WTC11 (cell line): ENCODE data around the gene DNM3. TPM values are rescaled to one million over a fixed set of nuclear protein-coding genes. Genes with fewer than 3 reads are reported as not detected.

Experiments
- ATAC-seq: fragments of 200-7000 bp; cut with Tn5 transposase; 2 replicates; pipeline ENCODE4 v1.10.0; 2021; ENCODE audit warnings: mild to moderate bottlenecking, moderate library complexity
- CTCF ChIA-PET: fragments of 300-600 bp; sonication (Branson Sonifier 250); formaldehyde crosslinking; loops from one replicate; lab custom pipeline; 2021; ENCODE audit warnings: antibody characterized with exemption; lab: Charles Lee
- POLR2A ChIA-PET: fragments of 350-600 bp; sonication (Branson Sonifier 250); formaldehyde crosslinking; loops from one replicate; lab custom pipeline; 2021; ENCODE audit warnings: antibody characterized with exemption; lab: Charles Lee
- DNase-seq: peaks from one replicate; pipeline ENCODE4 v3.0.0; 2021; ENCODE audit warnings: low spot score
- H3K27ac Mint-ChIP-seq: 2 replicates; pipeline ENCODE4 v1.8.0; 2021; ENCODE audit warnings: mixed read lengths
- H3K27me3 Mint-ChIP-seq: 2 replicates; pipeline ENCODE4 v1.8.0; 2021; ENCODE audit warnings: low read depth, mild to moderate bottlenecking, moderate library complexity, mixed read lengths
- H3K36me3 Mint-ChIP-seq: 2 replicates; pipeline ENCODE4 v1.8.0; 2021; ENCODE audit warnings: mixed read lengths
- H3K4me1 Mint-ChIP-seq: 2 replicates; pipeline ENCODE4 v1.8.0; 2022; ENCODE audit warnings: mixed read lengths
- H3K4me3 Mint-ChIP-seq: 2 replicates; pipeline ENCODE4 v1.8.0; 2021; ENCODE audit warnings: mild to moderate bottlenecking, moderate library complexity, mixed read lengths
- H3K9me3 Mint-ChIP-seq: 2 replicates; pipeline ENCODE4 v1.8.0; 2021; ENCODE audit warnings: mixed read lengths
- ETV6 ChIP-seq: sonication (generic); formaldehyde crosslinking; IDR thresholded peaks from 2 replicates; pipeline ENCODE4 v1.8.1; 2022; ENCODE audit warnings: mild to moderate bottlenecking, missing genetic modification reagents
- GABPB1 ChIP-seq: sonication (generic); formaldehyde crosslinking; IDR thresholded peaks from 2 replicates; pipeline ENCODE4 v1.8.1; 2023; ENCODE audit warnings: mild to moderate bottlenecking, missing genetic modification reagents
- JAZF1 ChIP-seq: fragments of 250-450 bp; sonication (Bioruptor Pico); IDR thresholded peaks from 2 replicates; pipeline ENCODE4 v1.9.0; 2021; ENCODE audit warnings: moderate library complexity, mild to moderate bottlenecking, inconsistent platforms
- MYBL2 ChIP-seq: sonication (generic); formaldehyde crosslinking; IDR thresholded peaks from 2 replicates; pipeline ENCODE4 v1.8.1; 2023; ENCODE audit warnings: mild to moderate bottlenecking, moderate library complexity, missing genetic modification reagents
- OVOL2 ChIP-seq: fragments of 250-450 bp; sonication (Bioruptor Pico); IDR thresholded peaks from 2 replicates; pipeline ENCODE4 v1.9.0; 2021; ENCODE audit warnings: mild to moderate bottlenecking, borderline replicate concordance
- SMAD4 ChIP-seq: sonication (generic); formaldehyde crosslinking; IDR thresholded peaks from 2 replicates; pipeline ENCODE4 v1.8.0; 2022; ENCODE audit warnings: mild to moderate bottlenecking, missing genetic modification reagents
- SOX15 ChIP-seq: fragments of 250-450 bp; sonication (Bioruptor Pico); IDR thresholded peaks from 2 replicates; pipeline ENCODE4 v1.9.0; 2021; ENCODE audit warnings: mild to moderate bottlenecking
- ZNF219 ChIP-seq: sonication (generic); formaldehyde crosslinking; IDR thresholded peaks from 2 replicates; pipeline ENCODE4 v1.8.0; 2023; ENCODE audit warnings: missing genetic modification reagents, mild to moderate bottlenecking, borderline replicate concordance
- ZNF396 ChIP-seq: fragments of 250-450 bp; sonication (Bioruptor Pico); IDR thresholded peaks from 2 replicates; pipeline ENCODE4 v1.8.0; 2021; ENCODE audit warnings: mild to moderate bottlenecking, moderate library complexity, borderline replicate concordance
- total RNA-seq: library from RNA; stranded (reverse); gene quantifications from 3 replicates; pipeline ENCODE4 v1.2.3, GENCODE V29; 2021
- TF ChIP-seq, protein P1 (sequence below): sonication (generic); formaldehyde crosslinking; IDR thresholded peaks from 2 replicates; pipeline ENCODE4 v1.8.1; 2022; ENCODE audit warnings: mild to moderate bottlenecking, moderate library complexity, missing genetic modification reagents
- TF ChIP-seq, protein P2 (sequence below): sonication (generic); formaldehyde crosslinking; IDR thresholded peaks from 2 replicates; pipeline ENCODE4 v1.8.1; 2022; ENCODE audit warnings: low read depth, mild to moderate bottlenecking, moderate library complexity, missing genetic modification reagents, borderline replicate concordance
- TF ChIP-seq, protein P3 (sequence below): sonication (generic); formaldehyde crosslinking; IDR thresholded peaks from 2 replicates; pipeline ENCODE4 v1.8.0; 2022; ENCODE audit warnings: mild to moderate bottlenecking, missing genetic modification reagents
- TF ChIP-seq, protein P4 (sequence below): sonication (generic); formaldehyde crosslinking; IDR thresholded peaks from 2 replicates; pipeline ENCODE4 v1.8.1; 2023; ENCODE audit warnings: mild to moderate bottlenecking, missing genetic modification reagents
- TF ChIP-seq, protein P5 (sequence below): sonication (generic); formaldehyde crosslinking; IDR thresholded peaks from 2 replicates; pipeline ENCODE4 v1.8.1; 2022; ENCODE audit warnings: mild to moderate bottlenecking, missing genetic modification reagents, moderate library complexity, borderline replicate concordance
- TF ChIP-seq, protein P6 (sequence below): fragments of 250-450 bp; sonication (Bioruptor Pico); IDR thresholded peaks from 2 replicates; pipeline ENCODE4 v1.9.0; 2021; ENCODE audit warnings: mild to moderate bottlenecking, borderline replicate concordance
- TF ChIP-seq, protein P7 (sequence below): sonication (generic); formaldehyde crosslinking; IDR thresholded peaks from 2 replicates; pipeline ENCODE4 v1.8.0; 2023; ENCODE audit warnings: mild to moderate bottlenecking, missing genetic modification reagents
- TF ChIP-seq, protein P8 (sequence below): sonication (generic); formaldehyde crosslinking; IDR thresholded peaks from 2 replicates; pipeline ENCODE4 v1.8.1; 2022; ENCODE audit warnings: low read depth, missing genetic modification reagents, borderline replicate concordance
- TF ChIP-seq, protein P9 (sequence below): sonication (generic); formaldehyde crosslinking; IDR thresholded peaks from 2 replicates; pipeline ENCODE4 v1.8.1; 2023; ENCODE audit warnings: mild to moderate bottlenecking, missing genetic modification reagents, borderline replicate concordance

DNM3 gene
- total RNA-seq, 1 experiment from 2014 or later: 1.9 TPM

DNA sequence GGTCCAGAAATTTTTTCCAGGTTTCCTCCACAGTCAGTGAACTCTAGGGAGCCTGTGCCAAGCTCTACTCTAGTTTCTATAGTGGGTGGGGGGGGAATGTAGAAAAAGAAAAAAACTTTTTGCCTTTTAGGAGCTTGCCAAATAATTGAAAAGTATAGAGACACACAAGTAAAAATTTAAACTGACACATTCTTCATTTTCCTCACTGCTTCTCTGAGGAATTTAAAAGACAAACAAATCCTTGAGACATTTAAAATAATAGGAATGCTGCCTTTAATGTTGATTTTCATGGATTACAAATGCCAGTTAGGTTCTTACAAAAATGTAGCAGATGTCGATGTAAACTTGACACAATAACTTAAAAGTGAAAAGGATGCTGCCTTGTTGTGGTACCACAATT lies 241.9 kb downstream of the DNM3 start:
- no peak for ATAC-seq
- Mint-ChIP-seq H3K4me1 (peaks cover 4% of the 10 kb centered on the region; the same call in 1 of the 2 replicates), H3K27me3 (no peaks in the 10 kb centered on the region), H3K9me3 (peaks cover 12% of the 10 kb centered on the region), H3K36me3 (no peaks in the 10 kb centered on the region; the same call in 1 of the 2 replicates), H3K27ac (no peak overlapping the region), H3K4me3 (no peak overlapping the region)
- DNase-seq: no peak
- POLR2A ChIA-PET: interaction anchor here (0.5 kb wide), 1 partner anchor 297 kb away, joined by 3 read pairs; no protein-coding TSS in a partner anchor
- CTCF ChIA-PET: interaction anchor here (1.1 kb wide), 1 partner anchor 316 kb away, joined by 3 read pairs; no protein-coding TSS in a partner anchor
- TF ChIP-seq JAZF1 (CRISPR knock-in tag) (no peak), ZNF396 (CRISPR knock-in tag) (no peak), ZNF219 (no peak), SOX15 (CRISPR knock-in tag) (no peak), ETV6 (CRISPR knock-in tag) (no peak), MYBL2 (CRISPR knock-in tag) (no peak), GABPB1 (no peak), SMAD4 (CRISPR knock-in tag) (no peak), OVOL2 (no peak)
- TF ChIP-seq, protein P1, sequence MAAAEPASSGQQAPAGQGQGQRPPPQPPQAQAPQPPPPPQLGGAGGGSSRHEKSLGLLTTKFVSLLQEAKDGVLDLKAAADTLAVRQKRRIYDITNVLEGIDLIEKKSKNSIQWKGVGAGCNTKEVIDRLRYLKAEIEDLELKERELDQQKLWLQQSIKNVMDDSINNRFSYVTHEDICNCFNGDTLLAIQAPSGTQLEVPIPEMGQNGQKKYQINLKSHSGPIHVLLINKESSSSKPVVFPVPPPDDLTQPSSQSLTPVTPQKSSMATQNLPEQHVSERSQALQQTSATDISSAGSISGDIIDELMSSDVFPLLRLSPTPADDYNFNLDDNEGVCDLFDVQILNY (CRISPR knock-in tag): no peak
- TF ChIP-seq, protein P2, sequence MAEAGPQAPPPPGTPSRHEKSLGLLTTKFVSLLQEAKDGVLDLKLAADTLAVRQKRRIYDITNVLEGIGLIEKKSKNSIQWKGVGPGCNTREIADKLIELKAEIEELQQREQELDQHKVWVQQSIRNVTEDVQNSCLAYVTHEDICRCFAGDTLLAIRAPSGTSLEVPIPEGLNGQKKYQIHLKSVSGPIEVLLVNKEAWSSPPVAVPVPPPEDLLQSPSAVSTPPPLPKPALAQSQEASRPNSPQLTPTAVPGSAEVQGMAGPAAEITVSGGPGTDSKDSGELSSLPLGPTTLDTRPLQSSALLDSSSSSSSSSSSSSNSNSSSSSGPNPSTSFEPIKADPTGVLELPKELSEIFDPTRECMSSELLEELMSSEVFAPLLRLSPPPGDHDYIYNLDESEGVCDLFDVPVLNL (CRISPR knock-in tag): no peak
- TF ChIP-seq, protein P3, sequence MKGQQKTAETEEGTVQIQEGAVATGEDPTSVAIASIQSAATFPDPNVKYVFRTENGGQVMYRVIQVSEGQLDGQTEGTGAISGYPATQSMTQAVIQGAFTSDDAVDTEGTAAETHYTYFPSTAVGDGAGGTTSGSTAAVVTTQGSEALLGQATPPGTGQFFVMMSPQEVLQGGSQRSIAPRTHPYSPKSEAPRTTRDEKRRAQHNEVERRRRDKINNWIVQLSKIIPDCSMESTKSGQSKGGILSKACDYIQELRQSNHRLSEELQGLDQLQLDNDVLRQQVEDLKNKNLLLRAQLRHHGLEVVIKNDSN: no peak
- TF ChIP-seq, protein P4, sequence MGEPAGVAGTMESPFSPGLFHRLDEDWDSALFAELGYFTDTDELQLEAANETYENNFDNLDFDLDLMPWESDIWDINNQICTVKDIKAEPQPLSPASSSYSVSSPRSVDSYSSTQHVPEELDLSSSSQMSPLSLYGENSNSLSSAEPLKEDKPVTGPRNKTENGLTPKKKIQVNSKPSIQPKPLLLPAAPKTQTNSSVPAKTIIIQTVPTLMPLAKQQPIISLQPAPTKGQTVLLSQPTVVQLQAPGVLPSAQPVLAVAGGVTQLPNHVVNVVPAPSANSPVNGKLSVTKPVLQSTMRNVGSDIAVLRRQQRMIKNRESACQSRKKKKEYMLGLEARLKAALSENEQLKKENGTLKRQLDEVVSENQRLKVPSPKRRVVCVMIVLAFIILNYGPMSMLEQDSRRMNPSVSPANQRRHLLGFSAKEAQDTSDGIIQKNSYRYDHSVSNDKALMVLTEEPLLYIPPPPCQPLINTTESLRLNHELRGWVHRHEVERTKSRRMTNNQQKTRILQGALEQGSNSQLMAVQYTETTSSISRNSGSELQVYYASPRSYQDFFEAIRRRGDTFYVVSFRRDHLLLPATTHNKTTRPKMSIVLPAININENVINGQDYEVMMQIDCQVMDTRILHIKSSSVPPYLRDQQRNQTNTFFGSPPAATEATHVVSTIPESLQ (CRISPR knock-in tag): no peak
- TF ChIP-seq, protein P5, sequence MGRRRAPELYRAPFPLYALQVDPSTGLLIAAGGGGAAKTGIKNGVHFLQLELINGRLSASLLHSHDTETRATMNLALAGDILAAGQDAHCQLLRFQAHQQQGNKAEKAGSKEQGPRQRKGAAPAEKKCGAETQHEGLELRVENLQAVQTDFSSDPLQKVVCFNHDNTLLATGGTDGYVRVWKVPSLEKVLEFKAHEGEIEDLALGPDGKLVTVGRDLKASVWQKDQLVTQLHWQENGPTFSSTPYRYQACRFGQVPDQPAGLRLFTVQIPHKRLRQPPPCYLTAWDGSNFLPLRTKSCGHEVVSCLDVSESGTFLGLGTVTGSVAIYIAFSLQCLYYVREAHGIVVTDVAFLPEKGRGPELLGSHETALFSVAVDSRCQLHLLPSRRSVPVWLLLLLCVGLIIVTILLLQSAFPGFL (CRISPR knock-in tag): no peak
- TF ChIP-seq, protein P6, sequence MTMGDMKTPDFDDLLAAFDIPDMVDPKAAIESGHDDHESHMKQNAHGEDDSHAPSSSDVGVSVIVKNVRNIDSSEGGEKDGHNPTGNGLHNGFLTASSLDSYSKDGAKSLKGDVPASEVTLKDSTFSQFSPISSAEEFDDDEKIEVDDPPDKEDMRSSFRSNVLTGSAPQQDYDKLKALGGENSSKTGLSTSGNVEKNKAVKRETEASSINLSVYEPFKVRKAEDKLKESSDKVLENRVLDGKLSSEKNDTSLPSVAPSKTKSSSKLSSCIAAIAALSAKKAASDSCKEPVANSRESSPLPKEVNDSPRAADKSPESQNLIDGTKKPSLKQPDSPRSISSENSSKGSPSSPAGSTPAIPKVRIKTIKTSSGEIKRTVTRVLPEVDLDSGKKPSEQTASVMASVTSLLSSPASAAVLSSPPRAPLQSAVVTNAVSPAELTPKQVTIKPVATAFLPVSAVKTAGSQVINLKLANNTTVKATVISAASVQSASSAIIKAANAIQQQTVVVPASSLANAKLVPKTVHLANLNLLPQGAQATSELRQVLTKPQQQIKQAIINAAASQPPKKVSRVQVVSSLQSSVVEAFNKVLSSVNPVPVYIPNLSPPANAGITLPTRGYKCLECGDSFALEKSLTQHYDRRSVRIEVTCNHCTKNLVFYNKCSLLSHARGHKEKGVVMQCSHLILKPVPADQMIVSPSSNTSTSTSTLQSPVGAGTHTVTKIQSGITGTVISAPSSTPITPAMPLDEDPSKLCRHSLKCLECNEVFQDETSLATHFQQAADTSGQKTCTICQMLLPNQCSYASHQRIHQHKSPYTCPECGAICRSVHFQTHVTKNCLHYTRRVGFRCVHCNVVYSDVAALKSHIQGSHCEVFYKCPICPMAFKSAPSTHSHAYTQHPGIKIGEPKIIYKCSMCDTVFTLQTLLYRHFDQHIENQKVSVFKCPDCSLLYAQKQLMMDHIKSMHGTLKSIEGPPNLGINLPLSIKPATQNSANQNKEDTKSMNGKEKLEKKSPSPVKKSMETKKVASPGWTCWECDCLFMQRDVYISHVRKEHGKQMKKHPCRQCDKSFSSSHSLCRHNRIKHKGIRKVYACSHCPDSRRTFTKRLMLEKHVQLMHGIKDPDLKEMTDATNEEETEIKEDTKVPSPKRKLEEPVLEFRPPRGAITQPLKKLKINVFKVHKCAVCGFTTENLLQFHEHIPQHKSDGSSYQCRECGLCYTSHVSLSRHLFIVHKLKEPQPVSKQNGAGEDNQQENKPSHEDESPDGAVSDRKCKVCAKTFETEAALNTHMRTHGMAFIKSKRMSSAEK (CRISPR knock-in tag): no peak
- TF ChIP-seq, protein P7, sequence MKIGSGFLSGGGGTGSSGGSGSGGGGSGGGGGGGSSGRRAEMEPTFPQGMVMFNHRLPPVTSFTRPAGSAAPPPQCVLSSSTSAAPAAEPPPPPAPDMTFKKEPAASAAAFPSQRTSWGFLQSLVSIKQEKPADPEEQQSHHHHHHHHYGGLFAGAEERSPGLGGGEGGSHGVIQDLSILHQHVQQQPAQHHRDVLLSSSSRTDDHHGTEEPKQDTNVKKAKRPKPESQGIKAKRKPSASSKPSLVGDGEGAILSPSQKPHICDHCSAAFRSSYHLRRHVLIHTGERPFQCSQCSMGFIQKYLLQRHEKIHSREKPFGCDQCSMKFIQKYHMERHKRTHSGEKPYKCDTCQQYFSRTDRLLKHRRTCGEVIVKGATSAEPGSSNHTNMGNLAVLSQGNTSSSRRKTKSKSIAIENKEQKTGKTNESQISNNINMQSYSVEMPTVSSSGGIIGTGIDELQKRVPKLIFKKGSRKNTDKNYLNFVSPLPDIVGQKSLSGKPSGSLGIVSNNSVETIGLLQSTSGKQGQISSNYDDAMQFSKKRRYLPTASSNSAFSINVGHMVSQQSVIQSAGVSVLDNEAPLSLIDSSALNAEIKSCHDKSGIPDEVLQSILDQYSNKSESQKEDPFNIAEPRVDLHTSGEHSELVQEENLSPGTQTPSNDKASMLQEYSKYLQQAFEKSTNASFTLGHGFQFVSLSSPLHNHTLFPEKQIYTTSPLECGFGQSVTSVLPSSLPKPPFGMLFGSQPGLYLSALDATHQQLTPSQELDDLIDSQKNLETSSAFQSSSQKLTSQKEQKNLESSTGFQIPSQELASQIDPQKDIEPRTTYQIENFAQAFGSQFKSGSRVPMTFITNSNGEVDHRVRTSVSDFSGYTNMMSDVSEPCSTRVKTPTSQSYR (CRISPR knock-in tag): no peak
- TF ChIP-seq, protein P8, sequence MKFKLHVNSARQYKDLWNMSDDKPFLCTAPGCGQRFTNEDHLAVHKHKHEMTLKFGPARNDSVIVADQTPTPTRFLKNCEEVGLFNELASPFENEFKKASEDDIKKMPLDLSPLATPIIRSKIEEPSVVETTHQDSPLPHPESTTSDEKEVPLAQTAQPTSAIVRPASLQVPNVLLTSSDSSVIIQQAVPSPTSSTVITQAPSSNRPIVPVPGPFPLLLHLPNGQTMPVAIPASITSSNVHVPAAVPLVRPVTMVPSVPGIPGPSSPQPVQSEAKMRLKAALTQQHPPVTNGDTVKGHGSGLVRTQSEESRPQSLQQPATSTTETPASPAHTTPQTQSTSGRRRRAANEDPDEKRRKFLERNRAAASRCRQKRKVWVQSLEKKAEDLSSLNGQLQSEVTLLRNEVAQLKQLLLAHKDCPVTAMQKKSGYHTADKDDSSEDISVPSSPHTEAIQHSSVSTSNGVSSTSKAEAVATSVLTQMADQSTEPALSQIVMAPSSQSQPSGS (CRISPR knock-in tag): no peak
- TF ChIP-seq, protein P9, sequence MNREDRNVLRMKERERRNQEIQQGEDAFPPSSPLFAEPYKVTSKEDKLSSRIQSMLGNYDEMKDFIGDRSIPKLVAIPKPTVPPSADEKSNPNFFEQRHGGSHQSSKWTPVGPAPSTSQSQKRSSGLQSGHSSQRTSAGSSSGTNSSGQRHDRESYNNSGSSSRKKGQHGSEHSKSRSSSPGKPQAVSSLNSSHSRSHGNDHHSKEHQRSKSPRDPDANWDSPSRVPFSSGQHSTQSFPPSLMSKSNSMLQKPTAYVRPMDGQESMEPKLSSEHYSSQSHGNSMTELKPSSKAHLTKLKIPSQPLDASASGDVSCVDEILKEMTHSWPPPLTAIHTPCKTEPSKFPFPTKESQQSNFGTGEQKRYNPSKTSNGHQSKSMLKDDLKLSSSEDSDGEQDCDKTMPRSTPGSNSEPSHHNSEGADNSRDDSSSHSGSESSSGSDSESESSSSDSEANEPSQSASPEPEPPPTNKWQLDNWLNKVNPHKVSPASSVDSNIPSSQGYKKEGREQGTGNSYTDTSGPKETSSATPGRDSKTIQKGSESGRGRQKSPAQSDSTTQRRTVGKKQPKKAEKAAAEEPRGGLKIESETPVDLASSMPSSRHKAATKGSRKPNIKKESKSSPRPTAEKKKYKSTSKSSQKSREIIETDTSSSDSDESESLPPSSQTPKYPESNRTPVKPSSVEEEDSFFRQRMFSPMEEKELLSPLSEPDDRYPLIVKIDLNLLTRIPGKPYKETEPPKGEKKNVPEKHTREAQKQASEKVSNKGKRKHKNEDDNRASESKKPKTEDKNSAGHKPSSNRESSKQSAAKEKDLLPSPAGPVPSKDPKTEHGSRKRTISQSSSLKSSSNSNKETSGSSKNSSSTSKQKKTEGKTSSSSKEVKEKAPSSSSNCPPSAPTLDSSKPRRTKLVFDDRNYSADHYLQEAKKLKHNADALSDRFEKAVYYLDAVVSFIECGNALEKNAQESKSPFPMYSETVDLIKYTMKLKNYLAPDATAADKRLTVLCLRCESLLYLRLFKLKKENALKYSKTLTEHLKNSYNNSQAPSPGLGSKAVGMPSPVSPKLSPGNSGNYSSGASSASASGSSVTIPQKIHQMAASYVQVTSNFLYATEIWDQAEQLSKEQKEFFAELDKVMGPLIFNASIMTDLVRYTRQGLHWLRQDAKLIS (CRISPR knock-in tag): no peak
